Ovary (tissue), 9 donors: Measurements from ENCODE around the gene COMMD2. TPM values are rescaled to one million over a fixed set of nuclear protein-coding genes. Genes with fewer than 3 reads are reported as not detected.

ENCODE experiments used
- DNase-seq, 5 donors: peaks; one replicate each; pipeline ENCODE4 v3.0.0-alpha.2; 2019 to 2020
- H3K27ac ChIP-seq, 2 donors: fragments of 200-600 bp; one replicate each; pipeline versions ENCODE4 v1.5.1 to v1.8.0; 2019 to 2022
- H3K27me3 ChIP-seq: fragments of 200-600 bp; one replicate; pipeline ENCODE4 v1.8.0; 2022
- H3K36me3 ChIP-seq: fragments of 200-600 bp; sonication (generic); one replicate; pipeline ENCODE4 v1.5.1; 2019
- H3K4me1 ChIP-seq: one replicate; pipeline ENCODE4 v1.8.1; 2013; ENCODE audit warnings: mild to moderate bottlenecking, moderate library complexity; ENCODE audit not compliant: insufficient read depth
- H3K4me3 ChIP-seq: fragments of 200-600 bp; sonication (generic); one replicate; pipeline ENCODE4 v1.5.1; 2017
- H3K9me3 ChIP-seq, 2 donors: fragments of 200-600 bp in 1 of 2; sonication (generic) in 1 of 2; one replicate each; pipeline versions ENCODE4 v1.5.1 to v1.8.1; 2013 to 2019; ENCODE audit warnings: mild to moderate bottlenecking in 1 of 2, moderate library complexity in 1 of 2
- EP300 ChIP-seq: sonication (generic); formaldehyde crosslinking; IDR thresholded peaks from one replicate; pipeline ENCODE4 v1.6.1; 2017; ENCODE audit warnings: antibody characterized with exemption
- POLR2A ChIP-seq: fragments of 450-650 bp; IDR thresholded peaks from one replicate; pipeline ENCODE4 v1.6.1; 2017; ENCODE audit warnings: antibody characterized with exemption, mild to moderate bottlenecking, moderate library complexity
- WGBS, 3 donors: extraction: QIAGEN DNeasy Blood & Tissue Kit in 1 of 3; methylation state at CpG; one replicate each; pipeline versions ENCODE4 v1.1.5 to v1.1.7; 2013 to 2017; 5-methylcytosine and 5-hydroxymethylcytosine counted together
- intact Hi-C, 4 donors: fragments of 100-400 bp; cut with DNase I; formaldehyde crosslinking; loops; one replicate each; pipeline versions ENCODE4 v1.11.0 to v1.15.1; 2022 to 2023
- polyA plus RNA-seq, 2 donors: library from polyadenylated mRNA; stranded (reverse); fragments of 200-250 nt in 1 of 2; fragments of 350-450 nt in 1 of 2; fragmentation: Illumina TruSeq in 1 of 2; extraction: RNeasy Lipid Tissue Mini Kit (QIAGEN cat#74804) in 1 of 2; gene quantifications; one replicate each; pipeline ENCODE4 v1.2.3, GENCODE V29; 2013 to 2014
- total RNA-seq, 7 donors: library from RNA; depleted of rRNA in 2 of 7; stranded (reverse); fragments of >200 nt in 2 of 7; fragmentation: NEBNext Ultra II Directional in 3 of 7; extraction: Animal tissue kit (Norgen Biotek cat#: 25700) in 3 of 7; gene quantifications; one replicate each; pipeline versions ENCODE4 v1.1.0 to v1.2.4, GENCODE V29; 2016 to 2023
- TF ChIP-seq, protein P1 (sequence below), 3 donors: fragments of 450-650 bp in 2 of 3; fragments of 200-600 bp in 1 of 3; IDR thresholded peaks; one replicate each; pipeline versions ENCODE4 v1.5.1 to v1.8.0; 2016 to 2022; ENCODE audit warnings: antibody characterized with exemption in 3 of 3, mild to moderate bottlenecking in 1 of 3
- donor health status: DM: no; HTN: no; CAD: no; lungs with moderate emphysema.
- donor health status: DM: no; HTN: no; CAD: no.
- donor health status: Bipolar disorder and iron deficiency.
- donor health status: DM: yes; HTN: yes; CAD: no.
- donor health status: DM: no; HTN: no; CAD: no.
- donor health status: DM: yes; HTN: yes; CAD: no.

Gene COMMD2
- total and polyA plus RNA-seq, 9 donors, result 15.6 to 40.9 (median 32.3) TPM

DNA sequence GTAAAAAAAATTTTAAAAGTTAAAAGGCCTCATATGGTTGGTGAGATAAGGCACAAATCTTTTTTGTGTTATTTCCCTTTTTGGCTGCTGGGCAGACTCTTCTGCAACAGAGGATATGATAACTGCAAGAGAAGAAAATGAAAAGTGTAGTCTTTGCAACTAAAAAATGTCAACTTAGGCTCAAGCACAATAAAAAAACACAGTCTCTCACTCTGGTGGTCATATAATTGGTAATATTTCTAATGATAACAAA lies 15.4 kb downstream of the COMMD2 start:
- Histone ChIP-seq H3K9me3 (no peaks in the 10 kb centered on the region), H3K36me3 (no peaks in the 10 kb centered on the region), H3K4me1 (no peaks in the 10 kb centered on the region), H3K4me3 (no peak overlapping the region), H3K27ac (no peak overlapping the region), H3K27me3 (no peaks in the 10 kb centered on the region)
- no peak for DNase-seq
- intact Hi-C loops, result no loop called here
- no peak for TF ChIP-seq EP300
- TF ChIP-seq, protein P1, sequence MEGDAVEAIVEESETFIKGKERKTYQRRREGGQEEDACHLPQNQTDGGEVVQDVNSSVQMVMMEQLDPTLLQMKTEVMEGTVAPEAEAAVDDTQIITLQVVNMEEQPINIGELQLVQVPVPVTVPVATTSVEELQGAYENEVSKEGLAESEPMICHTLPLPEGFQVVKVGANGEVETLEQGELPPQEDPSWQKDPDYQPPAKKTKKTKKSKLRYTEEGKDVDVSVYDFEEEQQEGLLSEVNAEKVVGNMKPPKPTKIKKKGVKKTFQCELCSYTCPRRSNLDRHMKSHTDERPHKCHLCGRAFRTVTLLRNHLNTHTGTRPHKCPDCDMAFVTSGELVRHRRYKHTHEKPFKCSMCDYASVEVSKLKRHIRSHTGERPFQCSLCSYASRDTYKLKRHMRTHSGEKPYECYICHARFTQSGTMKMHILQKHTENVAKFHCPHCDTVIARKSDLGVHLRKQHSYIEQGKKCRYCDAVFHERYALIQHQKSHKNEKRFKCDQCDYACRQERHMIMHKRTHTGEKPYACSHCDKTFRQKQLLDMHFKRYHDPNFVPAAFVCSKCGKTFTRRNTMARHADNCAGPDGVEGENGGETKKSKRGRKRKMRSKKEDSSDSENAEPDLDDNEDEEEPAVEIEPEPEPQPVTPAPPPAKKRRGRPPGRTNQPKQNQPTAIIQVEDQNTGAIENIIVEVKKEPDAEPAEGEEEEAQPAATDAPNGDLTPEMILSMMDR (IDR thresholded peaks at IDR 0.05), result no peak
- no peak for TF ChIP-seq POLR2A

DNA sequence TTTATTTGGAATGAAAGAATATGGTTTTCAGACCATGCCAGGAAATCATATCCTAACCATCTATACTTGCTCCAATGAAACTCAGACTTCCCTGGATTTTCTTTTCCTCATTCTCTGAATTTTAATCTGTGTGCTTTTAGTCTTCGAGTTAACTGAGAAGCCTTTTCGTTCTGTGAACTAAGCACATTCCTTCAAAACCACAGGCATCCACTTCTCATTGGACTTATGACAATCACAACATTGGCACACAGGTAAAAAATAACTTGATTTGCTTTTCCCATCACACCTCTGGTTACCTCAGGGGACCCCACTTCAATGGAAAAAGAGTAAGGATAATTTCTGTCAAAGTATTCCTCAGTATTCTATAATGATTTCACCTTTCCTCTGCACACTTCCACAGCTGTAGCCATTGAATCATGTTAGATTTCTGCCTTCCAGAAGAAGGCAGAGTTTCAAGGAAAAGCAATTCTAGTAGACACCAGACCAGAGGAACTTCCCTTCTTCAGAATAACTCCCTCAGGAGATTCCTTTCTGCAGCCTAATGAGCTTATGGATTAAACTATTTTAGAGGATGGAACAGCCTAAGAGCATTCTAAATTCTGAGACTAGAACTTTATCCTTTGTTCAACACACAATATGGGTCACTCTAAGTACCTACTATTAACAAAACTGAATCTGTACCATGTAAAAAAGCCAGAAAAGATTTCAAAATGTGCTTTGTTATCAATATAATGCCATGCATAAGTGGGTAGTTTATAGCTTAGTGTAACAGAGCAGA lies 15.9 kb downstream of the COMMD2 start:
- Histone ChIP-seq H3K27me3 (no peaks in the 10 kb centered on the region), H3K4me1 (no peaks in the 10 kb centered on the region), H3K36me3 (no peaks in the 10 kb centered on the region), H3K4me3 (no peak overlapping the region), H3K9me3 (no peaks in the 10 kb centered on the region), H3K27ac (no peak overlapping the region)
- intact Hi-C loops, result no loop called here
- no peak for DNase-seq
- TF ChIP-seq EP300 (no peak), POLR2A (no peak)
- TF ChIP-seq, protein P1 (IDR thresholded peaks at IDR 0.05), result no peak
- 10 to 21% (median 12%) methylated on average over 2 of the region's 2 CpGs for WGBS, 3 donors

DNA sequence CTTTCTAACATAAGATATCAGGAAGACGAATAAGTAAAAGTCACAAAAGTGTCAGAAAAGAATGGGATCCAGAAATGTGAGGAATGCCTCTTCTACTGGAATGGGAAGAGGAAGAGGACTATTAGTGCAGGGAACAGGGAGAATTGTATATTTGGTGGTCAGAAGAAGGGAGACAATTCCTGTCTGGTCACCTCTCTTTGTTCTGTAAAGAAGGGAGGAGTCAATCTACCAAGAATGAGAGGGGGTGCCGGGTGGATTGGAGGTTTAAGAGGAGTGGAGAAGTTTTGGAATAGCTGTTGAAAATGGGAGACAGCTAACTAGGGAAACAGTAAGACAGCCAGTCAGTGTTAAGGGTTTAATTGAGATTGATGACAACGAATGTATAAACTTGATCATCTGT lies 20.1 kb downstream of the COMMD2 start:
- H3K27ac ChIP-seq, result no peak overlapping the region
- no peak overlapping the region for H3K4me3 ChIP-seq
- intact Hi-C loops, result no loop called here
- WGBS, 3 donors, result 89 to 96% (median 93%) methylated on average over 3 of the region's 3 CpGs
- no peaks in the 10 kb centered on the region for H3K36me3 ChIP-seq
- no peaks in the 10 kb centered on the region for H3K27me3 ChIP-seq
- DNase-seq, result no peak
- no peaks in the 10 kb centered on the region for H3K9me3 ChIP-seq
- no peaks in the 10 kb centered on the region for H3K4me1 ChIP-seq
- TF ChIP-seq EP300 (no peak), POLR2A (no peak)
- TF ChIP-seq, protein P1 (IDR thresholded peaks at IDR 0.05), result no peak

DNA sequence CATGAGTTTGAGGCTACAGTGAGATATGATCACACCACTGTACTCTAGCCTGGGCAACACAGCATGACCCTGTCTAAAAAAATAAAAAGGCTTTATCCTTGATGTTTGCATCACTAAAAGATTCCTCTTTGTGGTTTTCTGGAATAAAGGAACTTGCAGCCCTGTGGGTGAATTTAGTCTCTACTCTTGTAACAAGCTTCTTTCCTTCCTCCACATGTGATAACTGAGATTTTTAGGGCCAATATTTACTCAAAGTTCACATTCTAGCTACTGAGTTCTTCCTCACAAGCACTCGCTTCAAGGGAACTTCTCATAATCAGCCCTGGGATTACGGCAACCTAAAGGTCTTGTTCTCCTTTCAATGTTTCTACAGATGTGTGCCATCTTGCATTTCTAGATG lies 24.6 kb downstream of the COMMD2 start:
- H3K9me3 ChIP-seq, result no peaks in the 10 kb centered on the region
- intact Hi-C loops, result no loop called here
- DNase-seq, result no peak
- no peaks in the 10 kb centered on the region for H3K36me3 ChIP-seq
- H3K4me3 ChIP-seq, result no peak overlapping the region
- H3K4me1 ChIP-seq, result no peaks in the 10 kb centered on the region
- H3K27me3 ChIP-seq, result no peaks in the 10 kb centered on the region
- no peak overlapping the region for H3K27ac ChIP-seq
- TF ChIP-seq, protein P1 (IDR thresholded peaks at IDR 0.05), result no peak
- TF ChIP-seq POLR2A (no peak), EP300 (no peak)
- WGBS, 3 donors, result 85 to 91% (median 90%) methylated on average over 2 of the region's 2 CpGs
